K562 (cell line): ENCODE results near the gene POTEH.
"Not testable (repeated sequence)": the region's sequence is repeated elsewhere in the genome, so short reads cannot be mapped to it uniquely, and the experiment has no call there.

Experiments
- ATF7 ChIP-seq: fragments of 450-650 bp; IDR thresholded peaks from 2 replicates; pipeline ENCODE4 v1.7.1; 2014; ENCODE audit warnings: mild to moderate bottlenecking, moderate library complexity
- HNRNPL ChIP-seq: fragments of 200-400 bp; formaldehyde crosslinking; IDR thresholded peaks from 2 replicates; pipeline ENCODE4 v1.6.1; 2017; ENCODE audit warnings: low read depth, mild to moderate bottlenecking, low read length
- ZNF449 ChIP-seq: fragments of 250-450 bp; sonication (Bioruptor Pico); IDR thresholded peaks from 2 replicates; pipeline ENCODE4 v1.8.0; 2022; ENCODE audit warnings: moderate library complexity, mild to moderate bottlenecking, inconsistent platforms

DNA sequence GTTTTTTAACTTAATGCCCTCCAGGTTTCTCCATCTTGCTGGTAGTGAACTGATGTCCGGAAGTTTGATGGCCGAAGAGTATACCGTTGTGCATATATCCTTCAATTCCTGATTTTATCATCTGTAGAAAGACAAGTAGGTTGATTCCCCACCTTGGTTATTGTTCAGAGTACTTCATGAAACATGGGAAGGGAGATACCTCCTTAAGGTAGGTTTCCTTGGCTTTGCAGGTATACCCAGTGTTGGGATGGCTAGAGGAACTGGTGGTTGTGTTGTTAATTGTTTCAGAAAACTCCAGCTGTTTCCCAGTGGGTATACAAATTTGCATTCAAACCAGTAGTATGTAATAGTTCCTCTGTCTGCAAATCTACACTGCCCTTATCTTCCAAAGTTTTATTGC lies 25.1 kb upstream of the POTEH start:
- TF ChIP-seq ZNF449 (CRISPR knock-in tag); ATF7; HNRNPL: not testable (repeated sequence)
